ENCODE data around the gene NCOA1. TPM values are rescaled to one million over a fixed set of nuclear protein-coding genes. Genes with fewer than 3 reads are reported as not detected.

The NCOA1 gene
- total and polyA plus RNA-seq, 10 of the 15 experiments (the other 5 are each of a cell fraction or from before 2014, with no cell fraction given): 1.8 to 35.6 (median 6.1) TPM

- Histone ChIP-seq H3K4me2 (ENCODE audit: control insufficient read depth, insufficient read depth) (0 out of 2 replicates have a peak overlapping the region, but pooled peaks have one; percentile 23), H3K4me1 (ENCODE audit: control insufficient read depth, insufficient read depth, low read length) (no peaks in the 10 kb centered on the region), H3K9me3 (replicated peaks; ENCODE audit: control insufficient read depth, insufficient read depth, low read length) (peaks cover 3% of the 10 kb centered on the region; the same call in 2 of the 3 replicates), H4K20me1 (ENCODE audit: control insufficient read depth, insufficient read depth) (no peaks in the 10 kb centered on the region), H3K9ac (ENCODE audit: control insufficient read depth, insufficient read depth, low read length) (no peak overlapping the region), H3K79me2 (ENCODE audit: control insufficient read depth, insufficient read depth, low read length) (no peaks in the 10 kb centered on the region), H3K27ac (ENCODE audit: control insufficient read depth, insufficient read depth) (no peak overlapping the region), H3K36me3 (ENCODE audit: control insufficient read depth in 2 of 2, insufficient read depth in 2 of 2, low read length in 1 of 2) (no peaks in the 10 kb centered on the region), H3K4me3 (no peak overlapping the region), H2AFZ (ENCODE audit: control insufficient read depth, low read depth, low read length) (peak overlapping the region; percentile 47), H3K27me3 (replicated peaks in 1 of 2; ENCODE audit: control insufficient read depth in 2 of 2, insufficient read depth in 2 of 2, low read length in 1 of 2) (no peaks in the 10 kb centered on the region)
- ChIA-PET SMC1A (ENCODE audit: uncharacterized antibody, unreplicated experiment) (no interaction called here), CTCF (interaction anchor here (0.9 kb wide), 1 partner anchor 376 kb away, joined by 3 read pairs; no protein-coding TSS in a partner anchor), RAD21 (ENCODE audit: unreplicated experiment) (interaction anchor here (1.6 kb wide), 1 partner anchor 30 kb away, joined by 4 read pairs; no protein-coding TSS in a partner anchor), POLR2A (no interaction called here)
- in situ Hi-C loops (cut with MboI): no loop called here
- no peak for FAIRE-seq
- no peak for ATAC-seq
- 43% methylated on average over 7 of the region's 7 CpGs for WGBS (ENCODE audit: insufficient coverage, insufficient replicate concordance, low lambda C conversion rate, missing lambda C conversion rate)
- no peak for DNase-seq (ENCODE audit: low read depth, low spot score)
- BruUV-seq (replicated peaks): no TSS peak
- intact Hi-C loops (cut with micrococcal nuclease; ENCODE audit: unreplicated experiment): no loop called here
- TF ChIP-seq EZH2 (IDR thresholded peaks at IDR 0.05; ENCODE audit: borderline replicate concordance, control insufficient read depth, low read depth, low read length) (no peak), ZNF217 (IDR thresholded peaks at IDR 0.05) (no peak), EGR1 (IDR thresholded peaks at IDR 0.05; ENCODE audit: borderline replicate concordance in 1 of 2, low read depth in 2 of 2, low read length in 2 of 2) (no peak), BCL3 (IDR thresholded peaks at IDR 0.05; ENCODE audit: borderline replicate concordance, insufficient read depth, low read depth, low read length, poor library complexity, severe bottlenecking) (no peak), RAD51 (IDR thresholded peaks at IDR 0.05) (no peak), ZNF592 (IDR thresholded peaks at IDR 0.05) (no peak), BCLAF1 (IDR thresholded peaks at IDR 0.05) (no peak), ETV6 (conservative IDR thresholded peaks at IDR 0.05 in 1 of 2, IDR thresholded peaks at IDR 0.05 in 1 of 2; ENCODE audit: borderline replicate concordance in 1 of 2, low read depth in 1 of 2) (no peak), RELA (IDR thresholded peaks at IDR 0.05; ENCODE audit: borderline replicate concordance, partially characterized antibody) (no peak)
These were observed 39.1 kb upstream of the NCOA1 start for GRCh38 chr2:24451805-24452501.

All from GM12878 (cell line).